Measurements from ENCODE around the gene PALM3. TPM values are rescaled to one million over a fixed set of nuclear protein-coding genes. Genes with fewer than 3 reads are reported as not detected.

The PALM3 gene
- total RNA-seq, 1 experiment from 2014 or later: 0.54 TPM

DNA sequence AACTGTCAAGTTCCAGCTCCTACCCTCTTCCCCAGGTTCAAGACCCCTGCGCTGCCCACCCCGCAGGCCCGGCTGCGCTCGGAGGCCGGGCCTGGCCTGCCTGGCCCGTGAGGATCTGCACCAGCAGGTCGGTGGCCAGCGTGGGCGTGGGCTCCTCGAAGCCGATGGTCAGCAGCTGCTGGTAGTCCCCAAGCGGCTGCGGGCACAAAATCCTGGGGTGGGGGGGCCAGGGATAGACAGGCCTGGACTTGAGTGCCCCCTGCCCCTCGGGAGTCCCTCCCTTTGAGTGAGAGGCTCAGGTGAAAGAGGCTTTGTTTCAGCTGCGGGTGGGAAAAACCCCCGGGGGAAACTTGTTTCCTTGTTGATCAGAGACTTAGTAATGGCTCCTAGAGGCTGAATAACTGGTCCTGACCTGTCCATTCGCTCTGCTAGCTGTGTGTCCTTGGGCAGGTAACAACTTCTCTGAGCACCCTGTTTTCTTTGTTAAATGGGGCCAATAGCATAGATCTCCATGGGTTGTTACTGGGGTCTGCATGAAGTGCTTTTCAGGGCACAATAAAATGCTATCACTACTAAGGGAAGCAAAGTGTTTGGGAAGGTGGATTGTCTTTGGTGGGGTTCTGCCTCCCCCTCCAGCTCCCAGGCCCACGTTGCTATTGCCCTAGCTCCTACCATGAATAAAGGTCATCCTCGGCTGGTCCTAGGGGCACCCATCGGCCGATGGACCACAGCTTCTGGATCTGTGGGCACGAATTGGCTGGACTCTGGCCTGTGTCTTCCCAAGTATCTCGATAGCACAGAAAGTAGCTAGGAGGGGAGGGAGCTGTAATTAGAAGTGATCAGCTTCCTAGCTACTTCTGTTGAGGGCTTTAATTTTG is 20.2 kb upstream of the PALM3 start:
- Histone ChIP-seq H3K27me3 (ENCODE audit: control insufficient read depth, insufficient read depth, low read length) (no peaks in the 10 kb centered on the region), H3K4me3 (ENCODE audit: low read depth in 2 of 2, low read length in 2 of 2) (peak overlapping the region; percentile 71 to 86), H3K9me3 (ENCODE audit: control insufficient read depth, insufficient read depth, low read depth, low read length) (no peaks in the 10 kb centered on the region), H3K36me3 (ENCODE audit: control insufficient read depth, insufficient read depth, low read length) (no peaks in the 10 kb centered on the region), H3K27ac (ENCODE audit: low read length) (peak overlapping the region; percentile 70), H3K4me1 (ENCODE audit: control insufficient read depth, insufficient read depth, low read length) (peaks cover 6% of the 10 kb centered on the region)
- POLR2A ChIA-PET: interaction anchor here (0.6 kb wide), 1 partner anchor 12 kb away, joined by 10 read pairs; no protein-coding TSS in a partner anchor
- ATAC-seq (peak; percentile 58), DNase-seq (ENCODE audit: low read depth, low spot score) (no peak)
- TF ChIP-seq, protein P1, sequence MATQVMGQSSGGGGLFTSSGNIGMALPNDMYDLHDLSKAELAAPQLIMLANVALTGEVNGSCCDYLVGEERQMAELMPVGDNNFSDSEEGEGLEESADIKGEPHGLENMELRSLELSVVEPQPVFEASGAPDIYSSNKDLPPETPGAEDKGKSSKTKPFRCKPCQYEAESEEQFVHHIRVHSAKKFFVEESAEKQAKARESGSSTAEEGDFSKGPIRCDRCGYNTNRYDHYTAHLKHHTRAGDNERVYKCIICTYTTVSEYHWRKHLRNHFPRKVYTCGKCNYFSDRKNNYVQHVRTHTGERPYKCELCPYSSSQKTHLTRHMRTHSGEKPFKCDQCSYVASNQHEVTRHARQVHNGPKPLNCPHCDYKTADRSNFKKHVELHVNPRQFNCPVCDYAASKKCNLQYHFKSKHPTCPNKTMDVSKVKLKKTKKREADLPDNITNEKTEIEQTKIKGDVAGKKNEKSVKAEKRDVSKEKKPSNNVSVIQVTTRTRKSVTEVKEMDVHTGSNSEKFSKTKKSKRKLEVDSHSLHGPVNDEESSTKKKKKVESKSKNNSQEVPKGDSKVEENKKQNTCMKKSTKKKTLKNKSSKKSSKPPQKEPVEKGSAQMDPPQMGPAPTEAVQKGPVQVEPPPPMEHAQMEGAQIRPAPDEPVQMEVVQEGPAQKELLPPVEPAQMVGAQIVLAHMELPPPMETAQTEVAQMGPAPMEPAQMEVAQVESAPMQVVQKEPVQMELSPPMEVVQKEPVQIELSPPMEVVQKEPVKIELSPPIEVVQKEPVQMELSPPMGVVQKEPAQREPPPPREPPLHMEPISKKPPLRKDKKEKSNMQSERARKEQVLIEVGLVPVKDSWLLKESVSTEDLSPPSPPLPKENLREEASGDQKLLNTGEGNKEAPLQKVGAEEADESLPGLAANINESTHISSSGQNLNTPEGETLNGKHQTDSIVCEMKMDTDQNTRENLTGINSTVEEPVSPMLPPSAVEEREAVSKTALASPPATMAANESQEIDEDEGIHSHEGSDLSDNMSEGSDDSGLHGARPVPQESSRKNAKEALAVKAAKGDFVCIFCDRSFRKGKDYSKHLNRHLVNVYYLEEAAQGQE (IDR thresholded peaks at IDR 0.05; ENCODE audit: insufficient read depth in 1 of 2, low read depth in 2 of 2, low read length in 1 of 2): no peak
- TF ChIP-seq SIN3A (IDR thresholded peaks at IDR 0.05; ENCODE audit: borderline replicate concordance, insufficient read depth, low read depth, low read length): no peak
- TF ChIP-seq POLR2AphosphoS5 (IDR thresholded peaks at IDR 0.05; ENCODE audit: low read depth, low read length): no peak
- TF ChIP-seq, protein P2, sequence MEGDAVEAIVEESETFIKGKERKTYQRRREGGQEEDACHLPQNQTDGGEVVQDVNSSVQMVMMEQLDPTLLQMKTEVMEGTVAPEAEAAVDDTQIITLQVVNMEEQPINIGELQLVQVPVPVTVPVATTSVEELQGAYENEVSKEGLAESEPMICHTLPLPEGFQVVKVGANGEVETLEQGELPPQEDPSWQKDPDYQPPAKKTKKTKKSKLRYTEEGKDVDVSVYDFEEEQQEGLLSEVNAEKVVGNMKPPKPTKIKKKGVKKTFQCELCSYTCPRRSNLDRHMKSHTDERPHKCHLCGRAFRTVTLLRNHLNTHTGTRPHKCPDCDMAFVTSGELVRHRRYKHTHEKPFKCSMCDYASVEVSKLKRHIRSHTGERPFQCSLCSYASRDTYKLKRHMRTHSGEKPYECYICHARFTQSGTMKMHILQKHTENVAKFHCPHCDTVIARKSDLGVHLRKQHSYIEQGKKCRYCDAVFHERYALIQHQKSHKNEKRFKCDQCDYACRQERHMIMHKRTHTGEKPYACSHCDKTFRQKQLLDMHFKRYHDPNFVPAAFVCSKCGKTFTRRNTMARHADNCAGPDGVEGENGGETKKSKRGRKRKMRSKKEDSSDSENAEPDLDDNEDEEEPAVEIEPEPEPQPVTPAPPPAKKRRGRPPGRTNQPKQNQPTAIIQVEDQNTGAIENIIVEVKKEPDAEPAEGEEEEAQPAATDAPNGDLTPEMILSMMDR (IDR thresholded peaks at IDR 0.05): no peak
- no peak for TF ChIP-seq TCF7L2 (IDR thresholded peaks at IDR 0.05; ENCODE audit: low read depth, low read length)
- no TSS peak for BruUV-seq (replicated peaks)
- CTCF ChIA-PET: interaction anchor here (0.6 kb wide), 1 partner anchor 258 kb away, joined by 12 read pairs; no protein-coding TSS in a partner anchor
- intact Hi-C loops (cut with micrococcal nuclease; ENCODE audit: unreplicated experiment): no loop called here
- in situ Hi-C loops (cut with HindIII; ENCODE audit: low pct_unique_long_range_greater_than_20kb, low sequenced_read_pairs): no loop called here

DNA sequence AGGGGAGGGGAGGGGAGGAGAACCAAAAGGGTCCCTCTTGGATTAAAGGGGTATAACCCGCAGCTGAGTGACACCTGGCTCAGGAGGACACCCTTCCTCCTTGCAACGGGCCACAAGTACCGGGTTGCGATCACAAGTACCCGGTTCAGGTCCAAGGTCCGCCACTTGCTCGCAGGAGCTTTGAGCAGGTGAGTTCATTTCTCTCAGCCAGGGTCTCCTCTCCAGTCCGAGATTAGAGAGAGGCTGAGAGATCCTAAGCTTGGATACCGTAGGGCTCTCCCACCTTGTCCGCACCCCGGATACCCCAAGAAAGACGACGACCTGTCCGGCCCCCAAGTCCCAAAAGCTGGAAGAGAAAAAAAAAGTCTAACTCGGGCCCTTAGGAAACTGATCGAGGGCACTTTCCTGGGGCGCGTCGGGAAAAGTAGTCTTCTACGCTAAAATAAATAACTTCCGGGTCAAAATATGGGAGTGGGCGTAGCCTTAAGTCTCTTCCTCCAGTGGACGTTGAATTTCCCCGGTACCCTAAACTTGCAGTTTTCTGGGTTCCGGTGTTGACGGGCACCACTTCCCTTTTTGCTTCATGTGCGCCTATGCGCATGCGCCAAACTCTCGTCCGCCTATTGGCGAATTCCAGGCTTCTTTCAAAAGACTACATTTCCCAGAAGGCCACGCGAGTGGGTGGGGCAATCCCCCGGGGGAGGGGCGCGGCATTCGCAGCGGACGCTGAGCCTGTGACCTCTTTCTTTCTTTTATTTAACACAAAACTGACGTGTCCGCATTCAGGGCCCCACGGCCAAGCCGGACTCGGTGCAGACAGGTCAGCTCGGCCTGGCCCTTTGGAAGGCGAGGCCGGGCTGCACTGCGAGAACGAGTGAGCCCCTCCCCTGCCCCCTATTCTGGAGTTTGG is 19.3 kb upstream of the PALM3 start:
- Histone ChIP-seq H3K9me3 (ENCODE audit: control insufficient read depth, insufficient read depth, low read depth, low read length) (no peaks in the 10 kb centered on the region), H3K27ac (ENCODE audit: low read length) (peak overlapping the region; percentile 90), H3K4me3 (ENCODE audit: low read depth in 2 of 2, low read length in 2 of 2) (peak overlapping the region; percentile 71 to 86), H3K27me3 (ENCODE audit: control insufficient read depth, insufficient read depth, low read length) (no peaks in the 10 kb centered on the region), H3K36me3 (ENCODE audit: control insufficient read depth, insufficient read depth, low read length) (no peaks in the 10 kb centered on the region), H3K4me1 (ENCODE audit: control insufficient read depth, insufficient read depth, low read length) (peaks cover 6% of the 10 kb centered on the region)
- DNase-seq (ENCODE audit: low read depth, low spot score): peak; percentile 97
- no TSS peak for BruUV-seq (replicated peaks)
- in situ Hi-C loops (cut with HindIII; ENCODE audit: low pct_unique_long_range_greater_than_20kb, low sequenced_read_pairs): no loop called here
- intact Hi-C loops (cut with micrococcal nuclease; ENCODE audit: unreplicated experiment): no loop called here
- TF ChIP-seq POLR2AphosphoS5 (IDR thresholded peaks at IDR 0.05; ENCODE audit: low read depth, low read length) (peak; percentile 67), SIN3A (IDR thresholded peaks at IDR 0.05; ENCODE audit: borderline replicate concordance, insufficient read depth, low read depth, low read length) (no peak; the same call in 1 of the 2 replicates)
- TF ChIP-seq, protein P1 (IDR thresholded peaks at IDR 0.05; ENCODE audit: insufficient read depth in 1 of 2, low read depth in 2 of 2, low read length in 1 of 2): no peak
- ChIA-PET POLR2A (interaction anchor here (0.6 kb wide), 2 partner anchors 12 to 53 kb away, joined by 3 to 10 read pairs; no protein-coding TSS in a partner anchor), CTCF (interaction anchor here (0.6 kb wide), 2 partner anchors 122 to 318 kb away, joined by 3 to 4 read pairs; no protein-coding TSS in a partner anchor)
- ATAC-seq: peak; percentile 94

Data from Panc1 (cell line).